HEK293 (cell line): ENCODE measurements around the gene ITPR3.
A peak's percentile ranks its signal among the peaks of the same experiment; 100 is the strongest.

ENCODE experiments used
- CTCF ChIA-PET: fragments of 350-600 bp; formaldehyde crosslinking; extraction: SDS; loops from one replicate; lab custom pipeline; 2021; ENCODE audit warnings: antibody characterized with exemption; lab: Yijun Ruan, JAX
- POLR2A ChIA-PET: fragments of 300-600 bp; formaldehyde crosslinking; extraction: SDS; loops from one replicate; lab custom pipeline; 2020; ENCODE audit warnings: antibody characterized with exemption, inconsistent platforms; lab: Yijun Ruan, JAX
- H3K27ac ChIP-seq: fragments of 200-500 bp; sonication (Bioruptor generic); 2 replicates; pipeline ENCODE4 v1.5.1; 2014; ENCODE audit warnings: low read depth, low read length, control low read depth, inconsistent platforms; ENCODE audit errors: extremely low read depth
- H3K36me3 ChIP-seq, 2 experiments: fragments of 200-500 bp in 1 of 2; sonication (Bioruptor generic) in 1 of 2; 1 replicate in 1 of 2; 2 replicates in 1 of 2; pipeline ENCODE4 v1.5.1; 2014 to 2017; ENCODE audit warnings: inconsistent platforms in 2 of 2, low read length in 2 of 2; ENCODE audit not compliant: control insufficient read depth in 2 of 2, insufficient read depth in 1 of 2
- H3K4me1 ChIP-seq: fragments of 200-500 bp; sonication (Bioruptor generic); 2 replicates; pipeline ENCODE4 v1.5.1; 2014; ENCODE audit warnings: mild to moderate bottlenecking, low read length, inconsistent platforms; ENCODE audit not compliant: control insufficient read depth, insufficient read depth
- H3K4me3 ChIP-seq: 2 replicates; pipeline ENCODE4 v1.5.1; 2011; ENCODE audit warnings: low read depth, mild to moderate bottlenecking, control low read depth, low read length, moderate library complexity
- H3K9me3 ChIP-seq: fragments of 200-500 bp; sonication (Bioruptor generic); 2 replicates; pipeline ENCODE4 v1.5.1; 2014; ENCODE audit warnings: low read depth, low read length, inconsistent platforms; ENCODE audit not compliant: control insufficient read depth, insufficient read depth
- GLI4 ChIP-seq: fragments of 450-650 bp; formaldehyde crosslinking; IDR thresholded peaks from 2 replicates; pipeline ENCODE4 v1.5.1; 2016; ENCODE audit warnings: missing biosample characterization, missing genetic modification characterization
- KLF7 ChIP-seq: fragments of 450-650 bp; formaldehyde crosslinking; IDR thresholded peaks from 2 replicates; pipeline ENCODE4 v1.5.1; 2016; ENCODE audit warnings: missing biosample characterization, missing genetic modification characterization, borderline replicate concordance
- ZBTB17 ChIP-seq: fragments of 450-650 bp; formaldehyde crosslinking; IDR thresholded peaks from 2 replicates; pipeline ENCODE4 v1.5.1; 2016; ENCODE audit warnings: missing biosample characterization, missing genetic modification characterization
- ZFP41 ChIP-seq: fragments of 450-650 bp; formaldehyde crosslinking; IDR thresholded peaks from 2 replicates; pipeline ENCODE4 v1.5.1; 2016; ENCODE audit warnings: missing biosample characterization, missing genetic modification characterization, borderline replicate concordance
- ZNF114 ChIP-seq: fragments of 450-650 bp; formaldehyde crosslinking; IDR thresholded peaks from 2 replicates; pipeline ENCODE4 v1.5.0; 2017; ENCODE audit warnings: missing biosample characterization, missing genetic modification characterization
- ZNF138 ChIP-seq: fragments of 450-650 bp; formaldehyde crosslinking; IDR thresholded peaks from 2 replicates; pipeline ENCODE4 v1.5.1; 2016; ENCODE audit warnings: missing biosample characterization, missing genetic modification characterization, borderline replicate concordance
- ZNF169 ChIP-seq: fragments of 450-650 bp; formaldehyde crosslinking; IDR thresholded peaks from 2 replicates; pipeline ENCODE4 v1.5.1; 2016; ENCODE audit warnings: missing biosample characterization, missing genetic modification characterization
- ZNF211 ChIP-seq: fragments of 450-650 bp; formaldehyde crosslinking; IDR thresholded peaks from 2 replicates; pipeline ENCODE4 v1.5.1; 2016; ENCODE audit warnings: low read depth, missing biosample characterization, missing genetic modification characterization
- ZNF223 ChIP-seq: fragments of 450-650 bp; formaldehyde crosslinking; IDR thresholded peaks from 2 replicates; pipeline ENCODE4 v1.5.1; 2016; ENCODE audit warnings: missing biosample characterization, missing genetic modification characterization
- ZNF266 ChIP-seq: fragments of 450-650 bp; formaldehyde crosslinking; IDR thresholded peaks from 2 replicates; pipeline ENCODE4 v1.5.1; 2016; ENCODE audit warnings: missing biosample characterization, missing genetic modification characterization, low read depth
- ZNF292 ChIP-seq: fragments of 450-650 bp; formaldehyde crosslinking; IDR thresholded peaks from 2 replicates; pipeline ENCODE4 v1.5.1; 2016; ENCODE audit warnings: low read depth, missing biosample characterization, missing genetic modification characterization, borderline replicate concordance
- ZNF335 ChIP-seq: fragments of 450-650 bp; formaldehyde crosslinking; conservative IDR thresholded peaks from 2 replicates; pipeline ENCODE4 v1.5.1; 2016; ENCODE audit warnings: missing biosample characterization, missing genetic modification characterization
- ZNF341 ChIP-seq: fragments of 450-650 bp; formaldehyde crosslinking; IDR thresholded peaks from 2 replicates; pipeline ENCODE4; 2016; ENCODE audit warnings: low read depth, missing biosample characterization, missing genetic modification characterization
- ZNF571 ChIP-seq: fragments of 450-650 bp; formaldehyde crosslinking; IDR thresholded peaks from 2 replicates; pipeline ENCODE4 v1.5.0; 2017; ENCODE audit warnings: missing biosample characterization, missing genetic modification characterization
- ZNF664 ChIP-seq: fragments of 450-650 bp; formaldehyde crosslinking; IDR thresholded peaks from 2 replicates; pipeline ENCODE4 v1.5.1; 2016; ENCODE audit warnings: missing biosample characterization, missing genetic modification characterization
- ZNF670 ChIP-seq: fragments of 450-650 bp; formaldehyde crosslinking; IDR thresholded peaks from 2 replicates; pipeline ENCODE4 v1.5.1; 2016; ENCODE audit warnings: missing biosample characterization, missing genetic modification characterization, low read depth
- ZNF677 ChIP-seq: fragments of 450-650 bp; IDR thresholded peaks from 2 replicates; pipeline ENCODE4 v1.5.0; 2018; ENCODE audit warnings: missing biosample characterization, mild to moderate bottlenecking, missing genetic modification characterization, moderate library complexity
- ZNF76 ChIP-seq: fragments of 450-650 bp; formaldehyde crosslinking; IDR thresholded peaks from 2 replicates; pipeline ENCODE4; 2016; ENCODE audit warnings: low read depth, missing biosample characterization, missing genetic modification characterization, borderline replicate concordance
- ZNF777 ChIP-seq: fragments of 450-650 bp; formaldehyde crosslinking; IDR thresholded peaks from 2 replicates; pipeline ENCODE4 v1.5.1; 2017; ENCODE audit warnings: missing biosample characterization, missing genetic modification characterization, borderline replicate concordance
- ZSCAN23 ChIP-seq: fragments of 450-650 bp; formaldehyde crosslinking; IDR thresholded peaks from 2 replicates; pipeline ENCODE4 v1.5.1; 2016; ENCODE audit warnings: missing biosample characterization, missing genetic modification characterization
- TF ChIP-seq, protein P1 (sequence below): fragments of 450-650 bp; formaldehyde crosslinking; IDR thresholded peaks from 2 replicates; pipeline ENCODE4 v1.5.1; 2016; ENCODE audit warnings: missing biosample characterization, missing genetic modification characterization
- TF ChIP-seq, protein P2 (sequence below): fragments of 450-650 bp; formaldehyde crosslinking; IDR thresholded peaks from 2 replicates; pipeline ENCODE4 v1.5.1; 2017; ENCODE audit warnings: missing biosample characterization, missing genetic modification characterization
- TF ChIP-seq, protein P3 (sequence below): fragments of 450-650 bp; formaldehyde crosslinking; IDR thresholded peaks from 2 replicates; pipeline ENCODE4 v1.5.1; 2016; ENCODE audit warnings: missing biosample characterization, missing genetic modification characterization
- TF ChIP-seq, protein P4 (sequence below): sonication (generic); formaldehyde crosslinking; IDR thresholded peaks from 2 replicates; pipeline ENCODE4 v1.8.1; 2022; ENCODE audit warnings: mild to moderate bottlenecking, moderate library complexity, missing genetic modification reagents
- TF ChIP-seq, protein P5 (sequence below): fragments of 450-650 bp; formaldehyde crosslinking; IDR thresholded peaks from 2 replicates; pipeline ENCODE4 v1.5.1; 2016; ENCODE audit warnings: missing biosample characterization, missing genetic modification characterization
- TF ChIP-seq, protein P6 (sequence below): fragments of 450-650 bp; formaldehyde crosslinking; IDR thresholded peaks from 2 replicates; pipeline ENCODE4 v1.5.1; 2017; ENCODE audit warnings: missing biosample characterization, missing genetic modification characterization

Gene ITPR3

DNA sequence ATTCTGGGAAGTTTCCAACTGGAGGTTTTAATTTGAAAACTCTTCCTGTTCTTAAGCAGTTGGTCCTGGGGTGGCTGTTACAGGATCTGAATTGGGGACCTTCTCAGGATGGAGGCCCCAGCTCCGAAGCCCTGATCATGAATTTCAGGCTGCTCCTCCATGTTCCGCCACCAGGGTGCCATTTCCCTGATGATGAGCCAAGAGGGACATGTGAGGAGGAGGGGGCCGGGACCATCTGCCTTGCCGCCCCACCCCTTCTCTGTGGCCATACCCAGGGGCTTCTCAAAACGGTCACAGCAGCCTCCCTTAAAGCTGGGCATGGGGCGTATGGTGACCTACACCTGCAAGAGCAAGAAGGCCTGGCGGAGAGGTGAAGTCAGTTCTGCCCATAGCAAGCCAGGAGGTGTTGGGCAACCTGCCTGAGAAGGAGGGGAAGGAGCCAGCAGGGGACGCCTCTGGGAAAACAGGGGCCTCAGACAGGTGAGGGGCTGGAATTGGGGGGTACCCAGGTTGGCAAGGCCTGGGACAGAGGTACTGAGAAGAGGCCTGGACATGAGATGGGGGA lies 37.4 kb upstream of the ITPR3 start:
- H3K9me3 ChIP-seq = no peaks in the 10 kb centered on the region
- 0 out of 2 replicates have a peak, but pooled peaks have one; percentile 22 for TF ChIP-seq ZNF335 (tag by site-specific recombination)
- no peak for TF ChIP-seq ZNF292
- TF ChIP-seq ZNF664 = no peak
- TF ChIP-seq ZNF138 = no peak
- no peak for TF ChIP-seq ZNF571 (tag by site-specific recombination)
- TF ChIP-seq ZNF266 (tag by site-specific recombination) = no peak
- TF ChIP-seq, protein P1, sequence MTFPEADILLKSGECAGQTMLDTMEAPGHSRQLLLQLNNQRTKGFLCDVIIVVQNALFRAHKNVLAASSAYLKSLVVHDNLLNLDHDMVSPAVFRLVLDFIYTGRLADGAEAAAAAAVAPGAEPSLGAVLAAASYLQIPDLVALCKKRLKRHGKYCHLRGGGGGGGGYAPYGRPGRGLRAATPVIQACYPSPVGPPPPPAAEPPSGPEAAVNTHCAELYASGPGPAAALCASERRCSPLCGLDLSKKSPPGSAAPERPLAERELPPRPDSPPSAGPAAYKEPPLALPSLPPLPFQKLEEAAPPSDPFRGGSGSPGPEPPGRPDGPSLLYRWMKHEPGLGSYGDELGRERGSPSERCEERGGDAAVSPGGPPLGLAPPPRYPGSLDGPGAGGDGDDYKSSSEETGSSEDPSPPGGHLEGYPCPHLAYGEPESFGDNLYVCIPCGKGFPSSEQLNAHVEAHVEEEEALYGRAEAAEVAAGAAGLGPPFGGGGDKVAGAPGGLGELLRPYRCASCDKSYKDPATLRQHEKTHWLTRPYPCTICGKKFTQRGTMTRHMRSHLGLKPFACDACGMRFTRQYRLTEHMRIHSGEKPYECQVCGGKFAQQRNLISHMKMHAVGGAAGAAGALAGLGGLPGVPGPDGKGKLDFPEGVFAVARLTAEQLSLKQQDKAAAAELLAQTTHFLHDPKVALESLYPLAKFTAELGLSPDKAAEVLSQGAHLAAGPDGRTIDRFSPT (tag by site-specific recombination) = no peak
- no peak for TF ChIP-seq GLI4 (tag by site-specific recombination)
- TF ChIP-seq, protein P2, sequence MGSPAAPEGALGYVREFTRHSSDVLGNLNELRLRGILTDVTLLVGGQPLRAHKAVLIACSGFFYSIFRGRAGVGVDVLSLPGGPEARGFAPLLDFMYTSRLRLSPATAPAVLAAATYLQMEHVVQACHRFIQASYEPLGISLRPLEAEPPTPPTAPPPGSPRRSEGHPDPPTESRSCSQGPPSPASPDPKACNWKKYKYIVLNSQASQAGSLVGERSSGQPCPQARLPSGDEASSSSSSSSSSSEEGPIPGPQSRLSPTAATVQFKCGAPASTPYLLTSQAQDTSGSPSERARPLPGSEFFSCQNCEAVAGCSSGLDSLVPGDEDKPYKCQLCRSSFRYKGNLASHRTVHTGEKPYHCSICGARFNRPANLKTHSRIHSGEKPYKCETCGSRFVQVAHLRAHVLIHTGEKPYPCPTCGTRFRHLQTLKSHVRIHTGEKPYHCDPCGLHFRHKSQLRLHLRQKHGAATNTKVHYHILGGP (tag by site-specific recombination) = no peak
- TF ChIP-seq ZNF223 = no peak
- TF ChIP-seq ZNF211 (tag by site-specific recombination) = no peak
- TF ChIP-seq, protein P3, sequence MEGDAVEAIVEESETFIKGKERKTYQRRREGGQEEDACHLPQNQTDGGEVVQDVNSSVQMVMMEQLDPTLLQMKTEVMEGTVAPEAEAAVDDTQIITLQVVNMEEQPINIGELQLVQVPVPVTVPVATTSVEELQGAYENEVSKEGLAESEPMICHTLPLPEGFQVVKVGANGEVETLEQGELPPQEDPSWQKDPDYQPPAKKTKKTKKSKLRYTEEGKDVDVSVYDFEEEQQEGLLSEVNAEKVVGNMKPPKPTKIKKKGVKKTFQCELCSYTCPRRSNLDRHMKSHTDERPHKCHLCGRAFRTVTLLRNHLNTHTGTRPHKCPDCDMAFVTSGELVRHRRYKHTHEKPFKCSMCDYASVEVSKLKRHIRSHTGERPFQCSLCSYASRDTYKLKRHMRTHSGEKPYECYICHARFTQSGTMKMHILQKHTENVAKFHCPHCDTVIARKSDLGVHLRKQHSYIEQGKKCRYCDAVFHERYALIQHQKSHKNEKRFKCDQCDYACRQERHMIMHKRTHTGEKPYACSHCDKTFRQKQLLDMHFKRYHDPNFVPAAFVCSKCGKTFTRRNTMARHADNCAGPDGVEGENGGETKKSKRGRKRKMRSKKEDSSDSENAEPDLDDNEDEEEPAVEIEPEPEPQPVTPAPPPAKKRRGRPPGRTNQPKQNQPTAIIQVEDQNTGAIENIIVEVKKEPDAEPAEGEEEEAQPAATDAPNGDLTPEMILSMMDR (tag by site-specific recombination) = peak; percentile 42; the same call in 1 of the 2 replicates
- TF ChIP-seq ZBTB17 (tag by site-specific recombination) = no peak
- TF ChIP-seq ZNF777 (tag by site-specific recombination) = no peak
- TF ChIP-seq, all 188 proteins: peak for 2
- H3K4me3 ChIP-seq = no peak overlapping the region
- CTCF ChIA-PET = interaction anchor here (0.7 to 4.7 kb wide), 7 partner anchors 117 to 587 kb away, joined by 3 to 32 read pairs (median 4); no protein-coding TSS in a partner anchor
- no peak overlapping the region for H3K27ac ChIP-seq
- no peaks in the 10 kb centered on the region; the same call in 1 of the 2 replicates for H3K4me1 ChIP-seq
- no peaks in the 10 kb centered on the region for H3K36me3 ChIP-seq
- POLR2A ChIA-PET = no interaction called here

DNA sequence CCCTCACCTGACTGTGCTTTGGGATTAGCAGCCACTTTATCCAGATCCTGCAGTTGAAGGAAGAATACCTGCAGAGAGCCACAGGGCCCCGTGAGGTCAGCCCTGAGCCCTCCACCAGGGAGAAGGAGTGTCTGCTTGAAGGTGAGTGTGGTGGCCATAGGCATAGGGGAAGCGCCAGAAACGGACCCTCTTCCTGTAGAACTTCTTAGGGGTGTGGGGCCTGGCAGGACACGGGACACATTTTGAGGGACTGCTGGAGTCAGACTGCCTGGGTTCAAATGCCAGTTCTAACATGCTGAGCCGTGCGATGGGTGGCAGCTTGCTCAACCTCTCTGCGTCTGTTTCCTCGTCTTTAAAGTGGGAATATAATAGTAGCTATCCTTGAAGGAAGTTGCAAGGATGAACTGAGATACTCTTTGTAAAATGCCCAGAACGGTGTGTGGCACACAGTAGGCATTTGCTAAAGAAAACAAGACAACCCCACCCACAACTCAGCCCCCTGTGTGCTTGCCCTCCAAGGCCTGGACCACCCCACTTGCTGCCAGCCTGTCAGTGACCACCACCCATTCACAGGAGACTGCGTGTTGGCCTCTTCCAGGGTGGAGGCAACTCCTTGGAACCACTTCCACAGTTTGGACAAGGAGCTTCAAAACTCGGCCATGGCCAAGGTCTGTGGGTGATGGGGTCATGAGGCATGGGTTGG lies 36.3 kb upstream of the ITPR3 start:
- no peak overlapping the region for H3K4me3 ChIP-seq

More for the DNA sequence above, 36.3 kb upstream of the ITPR3 start:
- TF ChIP-seq ZFP41 (tag by site-specific recombination) (no peak), ZNF114 (no peak), ZNF169 (tag by site-specific recombination) (no peak), ZNF677 (tag by site-specific recombination) (no peak), ZBTB17 (tag by site-specific recombination) (no peak), ZSCAN23 (tag by site-specific recombination) (no peak), ZNF341 (tag by site-specific recombination) (no peak), ZNF211 (tag by site-specific recombination) (no peak), ZNF76 (tag by site-specific recombination) (no peak), KLF7 (tag by site-specific recombination) (no peak), ZNF670 (tag by site-specific recombination) (no peak)
- TF ChIP-seq, protein P4, sequence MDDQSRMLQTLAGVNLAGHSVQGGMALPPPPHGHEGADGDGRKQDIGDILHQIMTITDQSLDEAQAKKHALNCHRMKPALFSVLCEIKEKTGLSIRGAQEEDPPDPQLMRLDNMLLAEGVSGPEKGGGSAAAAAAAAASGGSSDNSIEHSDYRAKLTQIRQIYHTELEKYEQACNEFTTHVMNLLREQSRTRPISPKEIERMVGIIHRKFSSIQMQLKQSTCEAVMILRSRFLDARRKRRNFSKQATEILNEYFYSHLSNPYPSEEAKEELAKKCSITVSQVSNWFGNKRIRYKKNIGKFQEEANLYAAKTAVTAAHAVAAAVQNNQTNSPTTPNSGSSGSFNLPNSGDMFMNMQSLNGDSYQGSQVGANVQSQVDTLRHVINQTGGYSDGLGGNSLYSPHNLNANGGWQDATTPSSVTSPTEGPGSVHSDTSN (CRISPR knock-in tag) = no peak
- TF ChIP-seq, protein P5, sequence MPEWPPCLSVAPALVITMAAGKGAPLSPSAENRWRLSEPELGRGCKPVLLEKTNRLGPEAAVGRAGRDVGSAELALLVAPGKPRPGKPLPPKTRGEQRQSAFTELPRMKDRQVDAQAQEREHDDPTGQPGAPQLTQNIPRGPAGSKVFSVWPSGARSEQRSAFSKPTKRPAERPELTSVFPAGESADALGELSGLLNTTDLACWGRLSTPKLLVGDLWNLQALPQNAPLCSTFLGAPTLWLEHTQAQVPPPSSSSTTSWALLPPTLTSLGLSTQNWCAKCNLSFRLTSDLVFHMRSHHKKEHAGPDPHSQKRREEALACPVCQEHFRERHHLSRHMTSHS (tag by site-specific recombination) = no peak
- TF ChIP-seq, protein P6, sequence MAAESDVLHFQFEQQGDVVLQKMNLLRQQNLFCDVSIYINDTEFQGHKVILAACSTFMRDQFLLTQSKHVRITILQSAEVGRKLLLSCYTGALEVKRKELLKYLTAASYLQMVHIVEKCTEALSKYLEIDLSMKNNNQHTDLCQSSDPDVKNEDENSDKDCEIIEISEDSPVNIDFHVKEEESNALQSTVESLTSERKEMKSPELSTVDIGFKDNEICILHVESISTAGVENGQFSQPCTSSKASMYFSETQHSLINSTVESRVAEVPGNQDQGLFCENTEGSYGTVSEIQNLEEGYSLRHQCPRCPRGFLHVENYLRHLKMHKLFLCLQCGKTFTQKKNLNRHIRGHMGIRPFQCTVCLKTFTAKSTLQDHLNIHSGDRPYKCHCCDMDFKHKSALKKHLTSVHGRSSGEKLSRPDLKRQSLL (tag by site-specific recombination) = no peak
- Histone ChIP-seq H3K9me3 (no peaks in the 10 kb centered on the region), H3K27ac (no peak overlapping the region; the same call in 1 of the 2 replicates), H3K4me1 (no peaks in the 10 kb centered on the region; the same call in 1 of the 2 replicates), H3K36me3 (no peaks in the 10 kb centered on the region)
- POLR2A ChIA-PET = no interaction called here
- CTCF ChIA-PET = interaction anchor here (0.6 to 4.8 kb wide), 38 partner anchors 8 to 569 kb away, joined by 3 to 93 read pairs (median 4); partner anchors contain the start of gene UQCC2
